Suppressor macrophage treated with lipopolysaccharide for 4 hours (primary cell): ENCODE data around the gene TMEM135.

Experiments
- DNase-seq: peaks from one replicate; pipeline ENCODE4 v3.0.0-alpha.2; 2020

Gene TMEM135

GRCh38 chr11:87201376-87201775 is 163.6 kb downstream of the TMEM135 start:
- DNase-seq = no peak

GRCh38 chr11:87203907-87204602 is 166.3 kb downstream of the TMEM135 start:
- DNase-seq = no peak

- no peak for DNase-seq
Measured at GRCh38 chr11:87212891-87213290, 175.2 kb downstream of the TMEM135 start.

GRCh38 chr11:87213444-87213843 is 175.7 kb downstream of the TMEM135 start:
- DNase-seq = peak; percentile 34

GRCh38 chr11:87215236-87215635 is 177.5 kb downstream of the TMEM135 start:
- no peak for DNase-seq

GRCh38 chr11:87219266-87219665 is 181.5 kb downstream of the TMEM135 start:
- DNase-seq = no peak

- no peak for DNase-seq
Measured at GRCh38 chr11:87223816-87224215, 186.1 kb downstream of the TMEM135 start.

GRCh38 chr11:87224486-87224885 is 186.8 kb downstream of the TMEM135 start:
- DNase-seq = no peak

GRCh38 chr11:87228820-87229219 is 191.1 kb downstream of the TMEM135 start:
- no peak for DNase-seq

- no peak for DNase-seq
Measured at GRCh38 chr11:87230995-87231394, 193.3 kb downstream of the TMEM135 start.

- no peak for DNase-seq
Measured at GRCh38 chr11:87232320-87232719, 194.6 kb downstream of the TMEM135 start.

- DNase-seq = no peak
Measured at GRCh38 chr11:87235366-87235765, 197.6 kb downstream of the TMEM135 start.

GRCh38 chr11:87236368-87236767 is 198.6 kb downstream of the TMEM135 start:
- DNase-seq = no peak

- DNase-seq = no peak
Measured at GRCh38 chr11:87239001-87239400, 201.3 kb downstream of the TMEM135 start.

GRCh38 chr11:87239531-87239930 is 201.8 kb downstream of the TMEM135 start:
- DNase-seq = no peak

- DNase-seq = no peak
Measured at GRCh38 chr11:87251560-87251959, 213.8 kb downstream of the TMEM135 start.

- peak; percentile 18 for DNase-seq
Measured at GRCh38 chr11:87252869-87253268, 215.1 kb downstream of the TMEM135 start.

- DNase-seq = no peak
Measured at GRCh38 chr11:87254562-87254961, 216.8 kb downstream of the TMEM135 start.

GRCh38 chr11:87255589-87255988 is 217.9 kb downstream of the TMEM135 start:
- DNase-seq = no peak

GRCh38 chr11:87256694-87257340 is 219.1 kb downstream of the TMEM135 start:
- DNase-seq = no peak

GRCh38 chr11:87258171-87258833 is 220.6 kb downstream of the TMEM135 start:
- no peak for DNase-seq

GRCh38 chr11:87259736-87260135 is 222.0 kb downstream of the TMEM135 start:
- no peak for DNase-seq

- no peak for DNase-seq
Measured at GRCh38 chr11:87260811-87261210, 223.1 kb downstream of the TMEM135 start.

- DNase-seq = no peak
Measured at GRCh38 chr11:87263264-87263838, 225.6 kb downstream of the TMEM135 start.
